DOHH2 (cell line): ENCODE results near the gene TTC33.

Experiments used
- EZH2phosphoT487 ChIP-seq: fragments of 200-600 bp; sonication (generic); IDR thresholded peaks from 2 replicates; pipeline ENCODE4 v1.6.1; 2017; ENCODE audit warnings: borderline replicate concordance, mild to moderate bottlenecking, antibody characterized with exemption, low read length, moderate library complexity, mixed read lengths
- TF ChIP-seq, protein P1 (sequence below): fragments of 200-600 bp; sonication (generic); IDR thresholded peaks from one replicate; pipeline ENCODE4 v1.5.1; 2014; ENCODE audit warnings: antibody characterized with exemption, mild to moderate bottlenecking, low read depth, low read length; ENCODE audit not compliant: poor library complexity, severe bottlenecking

DNA sequence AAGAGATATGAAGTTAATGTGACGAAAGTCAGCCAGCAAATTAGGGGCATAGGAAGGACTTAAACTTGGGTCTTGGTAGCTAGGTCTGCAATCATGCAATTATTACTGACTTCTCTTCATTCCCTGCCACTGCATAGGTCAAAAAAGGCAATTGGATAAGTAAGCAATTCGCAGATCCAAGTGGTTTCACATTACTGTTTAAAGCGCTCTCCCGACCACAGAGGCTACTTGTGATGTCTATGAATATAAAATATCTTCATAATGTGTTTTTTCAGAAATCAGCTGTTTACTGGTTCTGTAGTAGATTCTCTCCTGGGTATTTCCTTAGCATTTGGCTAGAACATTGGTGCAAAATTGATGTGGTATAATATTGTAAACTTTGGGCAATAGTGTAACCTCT is 250.7 kb downstream of the TTC33 start:
- TF ChIP-seq, protein P1, sequence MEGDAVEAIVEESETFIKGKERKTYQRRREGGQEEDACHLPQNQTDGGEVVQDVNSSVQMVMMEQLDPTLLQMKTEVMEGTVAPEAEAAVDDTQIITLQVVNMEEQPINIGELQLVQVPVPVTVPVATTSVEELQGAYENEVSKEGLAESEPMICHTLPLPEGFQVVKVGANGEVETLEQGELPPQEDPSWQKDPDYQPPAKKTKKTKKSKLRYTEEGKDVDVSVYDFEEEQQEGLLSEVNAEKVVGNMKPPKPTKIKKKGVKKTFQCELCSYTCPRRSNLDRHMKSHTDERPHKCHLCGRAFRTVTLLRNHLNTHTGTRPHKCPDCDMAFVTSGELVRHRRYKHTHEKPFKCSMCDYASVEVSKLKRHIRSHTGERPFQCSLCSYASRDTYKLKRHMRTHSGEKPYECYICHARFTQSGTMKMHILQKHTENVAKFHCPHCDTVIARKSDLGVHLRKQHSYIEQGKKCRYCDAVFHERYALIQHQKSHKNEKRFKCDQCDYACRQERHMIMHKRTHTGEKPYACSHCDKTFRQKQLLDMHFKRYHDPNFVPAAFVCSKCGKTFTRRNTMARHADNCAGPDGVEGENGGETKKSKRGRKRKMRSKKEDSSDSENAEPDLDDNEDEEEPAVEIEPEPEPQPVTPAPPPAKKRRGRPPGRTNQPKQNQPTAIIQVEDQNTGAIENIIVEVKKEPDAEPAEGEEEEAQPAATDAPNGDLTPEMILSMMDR, result no peak
- no peak for TF ChIP-seq EZH2phosphoT487
